Nephron (organoid): ENCODE measurements around the gene TNS3.

Source experiments
- H3K27ac Mint-ChIP-seq, 3 experiments: 2 replicates each; pipeline ENCODE4 v1.8.0; 2020; ENCODE audit warnings: mixed read lengths in 3 of 3, mild to moderate bottlenecking in 2 of 3, moderate library complexity in 1 of 3
- H3K27me3 Mint-ChIP-seq: 2 replicates; pipeline ENCODE4 v1.8.0; 2021; ENCODE audit warnings: low read depth, mild to moderate bottlenecking, moderate library complexity, mixed read lengths
- H3K36me3 Mint-ChIP-seq: 2 replicates; pipeline ENCODE4 v1.8.0; 2020; ENCODE audit warnings: low read depth, mixed read lengths
- H3K4me1 Mint-ChIP-seq: 2 replicates; pipeline ENCODE4 v1.8.0; 2020; ENCODE audit warnings: mixed read lengths
- H3K4me3 Mint-ChIP-seq, 3 experiments: 2 replicates each; pipeline ENCODE4 v1.8.0; 2020; ENCODE audit warnings: mild to moderate bottlenecking in 3 of 3, mixed read lengths in 3 of 3, moderate library complexity in 2 of 3
- H3K9me3 Mint-ChIP-seq: 2 replicates; pipeline ENCODE4 v1.8.0; 2020; ENCODE audit warnings: mixed read lengths
- TF ChIP-seq, protein P1 (sequence below), 3 experiments: fragments of 200-600 bp; sonication (generic); IDR thresholded peaks; one replicate each; pipeline ENCODE4 v1.5.0; 2021; ENCODE audit warnings: antibody characterized with exemption in 3 of 3; ENCODE audit not compliant: unreplicated experiment in 3 of 3

TNS3 gene

DNA sequence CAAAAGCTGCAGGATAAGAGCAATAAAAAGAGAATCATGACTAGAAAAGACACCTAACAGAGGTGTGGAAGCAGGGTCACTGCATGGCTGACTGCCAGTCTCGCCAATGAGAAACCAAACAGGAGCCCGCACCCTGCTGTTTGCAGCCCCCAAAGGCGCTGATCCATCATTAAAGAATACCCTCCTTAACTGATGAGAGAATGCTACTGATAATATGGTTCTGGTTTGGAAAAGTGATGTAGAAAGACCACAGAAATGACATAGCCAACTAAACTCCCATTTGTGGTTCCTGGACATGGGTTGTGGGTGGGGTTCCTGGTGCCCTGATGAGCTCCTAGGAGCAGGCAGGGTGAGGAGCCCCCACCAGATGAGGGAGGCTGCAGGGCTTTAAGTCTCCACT, 207.4 kb downstream of the TNS3 start:
- Mint-ChIP-seq H3K4me3 (no peak overlapping the region), H3K27me3 (peaks cover 6% of the 10 kb centered on the region), H3K4me1 (peaks cover 64% of the 10 kb centered on the region), H3K9me3 (no peaks in the 10 kb centered on the region), H3K36me3 (peaks cover 20% of the 10 kb centered on the region), H3K27ac (peak overlapping the region; percentile 8 to 44 (median 30))
- TF ChIP-seq, protein P1, sequence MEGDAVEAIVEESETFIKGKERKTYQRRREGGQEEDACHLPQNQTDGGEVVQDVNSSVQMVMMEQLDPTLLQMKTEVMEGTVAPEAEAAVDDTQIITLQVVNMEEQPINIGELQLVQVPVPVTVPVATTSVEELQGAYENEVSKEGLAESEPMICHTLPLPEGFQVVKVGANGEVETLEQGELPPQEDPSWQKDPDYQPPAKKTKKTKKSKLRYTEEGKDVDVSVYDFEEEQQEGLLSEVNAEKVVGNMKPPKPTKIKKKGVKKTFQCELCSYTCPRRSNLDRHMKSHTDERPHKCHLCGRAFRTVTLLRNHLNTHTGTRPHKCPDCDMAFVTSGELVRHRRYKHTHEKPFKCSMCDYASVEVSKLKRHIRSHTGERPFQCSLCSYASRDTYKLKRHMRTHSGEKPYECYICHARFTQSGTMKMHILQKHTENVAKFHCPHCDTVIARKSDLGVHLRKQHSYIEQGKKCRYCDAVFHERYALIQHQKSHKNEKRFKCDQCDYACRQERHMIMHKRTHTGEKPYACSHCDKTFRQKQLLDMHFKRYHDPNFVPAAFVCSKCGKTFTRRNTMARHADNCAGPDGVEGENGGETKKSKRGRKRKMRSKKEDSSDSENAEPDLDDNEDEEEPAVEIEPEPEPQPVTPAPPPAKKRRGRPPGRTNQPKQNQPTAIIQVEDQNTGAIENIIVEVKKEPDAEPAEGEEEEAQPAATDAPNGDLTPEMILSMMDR (IDR thresholded peaks at IDR 0.05; ENCODE audit: unreplicated experiment in 3 of 3), result no peak

DNA sequence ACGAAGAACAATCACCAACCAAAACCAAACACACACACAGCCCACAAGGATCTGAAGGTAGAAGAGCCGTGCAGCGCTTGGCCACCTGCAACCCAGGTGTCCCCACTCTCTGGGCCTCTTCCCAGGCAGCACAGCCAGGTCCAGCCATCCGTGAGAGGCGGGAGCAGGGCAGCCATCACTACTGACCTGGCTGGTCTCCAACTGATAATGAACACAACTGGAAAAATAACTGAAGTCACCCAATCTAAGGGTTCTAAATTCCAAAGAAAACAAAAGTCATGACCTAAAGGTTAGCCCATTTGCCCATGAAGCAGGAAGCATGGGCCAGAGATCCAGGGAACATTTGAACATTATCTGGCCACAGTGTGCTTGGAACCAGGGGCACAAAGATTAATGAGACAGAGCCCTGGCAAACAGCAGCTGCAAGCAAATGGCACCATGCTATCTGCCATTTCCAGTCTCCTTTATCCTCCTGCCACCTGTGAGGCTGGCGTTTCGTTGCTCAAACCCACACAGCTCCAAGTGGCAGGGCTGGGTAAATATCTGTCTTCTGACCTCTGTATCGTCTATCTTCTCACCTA, 207.9 kb downstream of the TNS3 start:
- H3K4me1 Mint-ChIP-seq, result peaks cover 63% of the 10 kb centered on the region
- no peaks in the 10 kb centered on the region for H3K9me3 Mint-ChIP-seq
- TF ChIP-seq, protein P1 (IDR thresholded peaks at IDR 0.05; ENCODE audit: unreplicated experiment in 3 of 3), result no peak
- H3K27ac Mint-ChIP-seq, result peak overlapping the region; percentile 8 to 44 (median 30)
- H3K27me3 Mint-ChIP-seq, result peaks cover 6% of the 10 kb centered on the region
- H3K4me3 Mint-ChIP-seq, result no peak overlapping the region
- H3K36me3 Mint-ChIP-seq, result peaks cover 25% of the 10 kb centered on the region

DNA sequence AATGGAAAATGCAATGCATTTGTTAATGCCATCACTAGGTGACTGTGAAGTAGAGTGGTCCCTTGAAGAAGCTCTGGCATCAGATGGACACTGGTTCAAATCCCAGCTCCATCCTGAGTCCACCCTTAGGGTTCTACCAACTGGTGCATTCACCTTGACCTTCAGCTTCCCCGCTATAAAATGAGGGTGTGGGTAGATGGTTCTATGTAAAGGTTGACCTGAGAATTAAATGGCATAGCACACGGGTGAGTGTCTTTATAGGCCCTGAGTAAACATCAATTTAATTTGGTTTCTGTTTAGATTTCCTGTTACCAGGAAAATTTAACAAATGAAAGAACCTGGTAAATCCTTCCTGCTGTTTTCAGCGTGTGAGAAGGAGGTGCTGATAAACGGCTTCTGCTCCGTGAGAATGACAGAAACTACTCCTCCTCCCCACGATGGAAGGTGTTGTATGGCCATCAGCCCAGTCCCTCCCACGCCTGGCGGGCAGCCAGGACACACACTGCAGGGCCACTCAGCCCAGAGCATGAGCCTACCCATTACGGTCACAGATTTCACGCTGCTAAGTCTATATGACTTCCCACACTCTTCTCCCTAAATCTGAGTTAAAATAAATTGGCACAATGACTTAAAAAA, 210.1 kb downstream of the TNS3 start:
- H3K4me1 Mint-ChIP-seq, result peaks cover 62% of the 10 kb centered on the region
- peak overlapping the region in 1 of 3 experiments; percentile 1 for H3K4me3 Mint-ChIP-seq
- TF ChIP-seq, protein P1 (IDR thresholded peaks at IDR 0.05; ENCODE audit: unreplicated experiment in 3 of 3), result no peak
- no peaks in the 10 kb centered on the region for H3K9me3 Mint-ChIP-seq
- H3K27ac Mint-ChIP-seq, result peak overlapping the region; percentile 33 to 87 (median 44)
- peaks cover 41% of the 10 kb centered on the region for H3K36me3 Mint-ChIP-seq
- H3K27me3 Mint-ChIP-seq, result peaks cover 6% of the 10 kb centered on the region

DNA sequence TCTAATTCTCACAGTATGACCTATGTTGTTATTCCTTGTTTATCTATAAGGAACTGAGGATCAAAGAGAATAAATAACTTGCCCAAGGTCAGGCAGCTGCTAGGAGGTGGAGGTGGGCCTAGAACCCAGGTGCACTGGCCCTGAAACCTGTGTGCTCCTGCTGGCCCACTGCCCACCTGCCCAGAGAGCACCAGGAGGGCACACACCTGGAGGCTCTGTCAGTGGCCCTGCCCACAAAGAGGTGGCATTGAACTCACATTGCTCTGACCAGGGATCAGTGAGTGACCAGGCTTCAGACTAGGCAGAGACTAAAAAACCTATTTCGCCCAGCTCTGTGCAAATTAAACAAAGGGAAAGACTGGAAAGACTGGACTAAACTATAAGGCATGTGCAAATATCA, 210.6 kb downstream of the TNS3 start:
- Mint-ChIP-seq H3K27me3 (peaks cover 6% of the 10 kb centered on the region), H3K9me3 (no peaks in the 10 kb centered on the region), H3K4me3 (no peak overlapping the region), H3K27ac (peak overlapping the region in 2 of 3 experiments; percentile 44 to 87), H3K36me3 (peaks cover 38% of the 10 kb centered on the region), H3K4me1 (peaks cover 58% of the 10 kb centered on the region)
- TF ChIP-seq, protein P1 (IDR thresholded peaks at IDR 0.05; ENCODE audit: unreplicated experiment in 3 of 3), result no peak

DNA sequence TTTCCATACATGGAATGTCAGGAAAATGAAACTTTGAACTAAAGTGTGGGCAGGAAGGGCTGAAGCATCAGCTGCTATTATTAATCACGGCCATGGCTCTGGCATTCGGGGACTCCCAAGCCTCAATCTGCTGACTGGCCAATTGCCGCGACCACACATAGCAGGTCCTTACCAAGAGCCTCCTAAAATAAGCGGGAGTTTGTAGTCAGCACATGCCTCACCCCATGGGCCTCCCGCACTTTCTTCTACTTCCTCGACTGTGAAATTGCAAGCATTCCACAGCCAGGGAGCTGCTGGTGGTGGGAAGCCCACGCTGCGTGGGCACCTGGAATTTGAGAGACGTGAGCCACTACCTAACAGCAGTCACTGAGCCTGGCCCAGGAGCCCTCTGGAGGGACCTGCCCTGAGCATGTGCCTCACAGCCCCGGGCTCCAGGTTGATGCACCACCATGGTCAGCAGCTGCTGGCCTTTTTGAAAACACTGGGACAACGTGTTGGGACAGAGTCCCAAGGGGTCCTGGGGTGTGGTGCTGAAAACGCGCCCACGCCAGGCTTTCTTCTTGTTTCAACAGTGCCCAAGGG, 211.4 kb downstream of the TNS3 start:
- Mint-ChIP-seq H3K27ac (peak overlapping the region; percentile 44 to 87 (median 60)), H3K4me3 (peak overlapping the region in 1 of 3 experiments; percentile 10), H3K4me1 (peaks cover 52% of the 10 kb centered on the region), H3K36me3 (peaks cover 38% of the 10 kb centered on the region), H3K9me3 (no peaks in the 10 kb centered on the region), H3K27me3 (peaks cover 6% of the 10 kb centered on the region)
- TF ChIP-seq, protein P1 (IDR thresholded peaks at IDR 0.05; ENCODE audit: unreplicated experiment in 3 of 3), result no peak
